ENCODE results near the gene ART1. TPM values are rescaled to one million over a fixed set of nuclear protein-coding genes. Genes with fewer than 3 reads are reported as not detected.

The ART1 gene
- total RNA-seq, 6 experiments from 2014 or later = not detected

DNA sequence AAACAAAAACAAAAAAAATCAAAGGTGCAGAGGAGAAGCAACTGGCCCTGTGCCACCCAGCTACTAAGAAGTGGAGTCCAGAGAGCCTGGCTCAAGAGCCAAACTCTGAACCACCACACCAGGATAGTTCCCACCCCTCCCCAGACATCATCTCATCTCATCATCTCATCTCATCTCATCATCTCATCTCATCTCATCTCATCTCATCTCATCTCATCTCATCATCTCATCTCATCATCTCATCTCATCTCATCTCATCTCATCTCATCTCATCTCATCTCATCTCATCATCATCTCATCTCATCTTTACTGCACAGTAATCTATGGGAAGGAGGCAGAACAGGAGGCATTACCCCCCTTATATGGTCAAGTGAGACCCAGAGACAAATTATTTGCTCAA is 17.9 kb downstream of the ART1 start:
- H3K36me3 ChIP-seq = no peaks in the 10 kb centered on the region
- H3K9me3 ChIP-seq = no peaks in the 10 kb centered on the region
- H3K4me1 ChIP-seq = no peaks in the 10 kb centered on the region
- no peak overlapping the region for H3K4me3 ChIP-seq
- TF ChIP-seq, protein P1, sequence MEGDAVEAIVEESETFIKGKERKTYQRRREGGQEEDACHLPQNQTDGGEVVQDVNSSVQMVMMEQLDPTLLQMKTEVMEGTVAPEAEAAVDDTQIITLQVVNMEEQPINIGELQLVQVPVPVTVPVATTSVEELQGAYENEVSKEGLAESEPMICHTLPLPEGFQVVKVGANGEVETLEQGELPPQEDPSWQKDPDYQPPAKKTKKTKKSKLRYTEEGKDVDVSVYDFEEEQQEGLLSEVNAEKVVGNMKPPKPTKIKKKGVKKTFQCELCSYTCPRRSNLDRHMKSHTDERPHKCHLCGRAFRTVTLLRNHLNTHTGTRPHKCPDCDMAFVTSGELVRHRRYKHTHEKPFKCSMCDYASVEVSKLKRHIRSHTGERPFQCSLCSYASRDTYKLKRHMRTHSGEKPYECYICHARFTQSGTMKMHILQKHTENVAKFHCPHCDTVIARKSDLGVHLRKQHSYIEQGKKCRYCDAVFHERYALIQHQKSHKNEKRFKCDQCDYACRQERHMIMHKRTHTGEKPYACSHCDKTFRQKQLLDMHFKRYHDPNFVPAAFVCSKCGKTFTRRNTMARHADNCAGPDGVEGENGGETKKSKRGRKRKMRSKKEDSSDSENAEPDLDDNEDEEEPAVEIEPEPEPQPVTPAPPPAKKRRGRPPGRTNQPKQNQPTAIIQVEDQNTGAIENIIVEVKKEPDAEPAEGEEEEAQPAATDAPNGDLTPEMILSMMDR (IDR thresholded peaks at IDR 0.05) = no peak
- TF ChIP-seq POLR2A (IDR thresholded peaks at IDR 0.05) = no peak
- DNase-seq (no peak), ATAC-seq (no peak)
- H3K27me3 ChIP-seq = no peaks in the 10 kb centered on the region
- intact Hi-C loops (cut with DNase I) = no loop called here
- H3K27ac ChIP-seq = no peak overlapping the region

DNA sequence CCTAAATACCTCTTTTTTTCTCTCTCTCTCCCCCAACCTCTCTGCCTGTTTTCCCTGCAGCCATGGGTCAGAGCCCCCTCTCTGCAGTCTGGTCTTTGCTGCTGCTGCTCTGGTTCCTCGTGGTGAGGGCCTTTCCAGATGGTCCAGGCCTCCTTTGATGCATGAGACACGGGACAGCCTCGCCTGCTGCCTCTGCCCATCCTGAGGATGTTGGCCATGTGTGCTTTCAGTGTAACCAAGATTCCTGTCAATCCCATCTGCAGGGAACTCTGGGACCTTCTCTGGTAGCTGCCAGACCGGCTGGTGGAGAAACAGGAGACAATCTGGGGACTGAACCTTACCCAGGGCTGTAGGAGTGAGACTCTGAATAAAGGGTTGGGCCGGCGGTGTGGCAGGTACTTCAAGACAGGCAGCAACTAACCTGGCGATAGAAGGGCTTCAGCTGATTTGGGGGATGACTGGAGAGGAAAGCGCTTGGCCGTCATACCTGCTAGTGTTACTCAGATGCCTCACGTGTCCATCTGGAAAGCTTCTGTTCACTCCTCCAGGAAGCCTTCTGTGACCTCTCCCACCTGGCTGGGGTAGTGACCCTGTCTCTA is 19.2 kb downstream of the ART1 start:
- intact Hi-C loops (cut with DNase I) = no loop called here
- H3K4me1 ChIP-seq = no peaks in the 10 kb centered on the region
- TF ChIP-seq POLR2A (IDR thresholded peaks at IDR 0.05) = no peak
- TF ChIP-seq, protein P1 (IDR thresholded peaks at IDR 0.05) = no peak
- DNase-seq = no peak
- no peak overlapping the region for H3K4me3 ChIP-seq
- WGBS (ENCODE audit: insufficient coverage, low coverage, low lambda C conversion rate, missing lambda C conversion rate) = 81% methylated on average over 8 of the region's 10 CpGs
- H3K36me3 ChIP-seq = peaks cover 0 to 3% (median 0%) of the 10 kb centered on the region in 4 donors
- H3K27me3 ChIP-seq = no peaks in the 10 kb centered on the region
- H3K27ac ChIP-seq = no peak overlapping the region
- ATAC-seq = no peak
- no peaks in the 10 kb centered on the region for H3K9me3 ChIP-seq

DNA sequence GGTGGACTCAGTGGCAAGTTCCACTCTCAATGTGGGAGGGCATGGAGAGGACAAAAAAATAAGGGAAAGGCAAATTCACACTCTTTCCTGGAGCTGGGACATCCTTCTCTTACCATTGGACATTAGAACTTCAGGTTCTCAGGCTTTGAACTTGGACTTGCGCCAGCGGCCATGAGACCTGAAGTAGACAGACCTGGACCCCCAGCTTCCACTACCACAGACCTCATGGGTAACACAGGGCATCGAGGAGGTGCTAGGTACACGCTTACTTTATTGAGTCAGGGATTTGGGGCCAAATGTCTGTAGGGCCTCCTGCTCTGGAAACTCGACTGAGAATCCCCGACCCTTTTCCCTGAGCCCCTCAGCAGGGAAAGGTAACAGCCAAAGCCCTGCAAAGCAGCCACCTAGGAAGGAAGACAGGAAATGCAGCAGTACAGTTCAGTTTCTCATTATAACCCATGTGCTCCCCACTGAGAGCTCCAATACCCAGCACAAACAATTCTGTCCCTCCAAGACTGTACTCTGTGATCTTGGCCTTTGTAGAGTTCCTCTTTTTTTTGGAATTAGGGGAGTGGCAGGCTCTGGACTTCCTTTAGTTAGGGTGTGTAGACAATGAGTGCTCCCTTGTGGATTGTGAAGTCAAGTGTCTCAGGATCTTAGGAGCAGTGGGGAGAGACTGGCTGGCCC is 20.6 kb downstream of the ART1 start:
- no CpG with 5 or more reads among the region's 6 CpGs for WGBS (ENCODE audit: insufficient coverage, low coverage, low lambda C conversion rate, missing lambda C conversion rate)
- Histone ChIP-seq H3K27ac (no peak overlapping the region), H3K4me1 (no peaks in the 10 kb centered on the region), H3K27me3 (no peaks in the 10 kb centered on the region), H3K36me3 (peaks cover 0 to 3% (median under 1%) of the 10 kb centered on the region in 4 donors), H3K4me3 (no peak overlapping the region), H3K9me3 (no peaks in the 10 kb centered on the region)
- ATAC-seq (peak in 1 of 4 donors; percentile 20), DNase-seq (no peak)
- no peak for TF ChIP-seq POLR2A (IDR thresholded peaks at IDR 0.05)
- TF ChIP-seq, protein P1 (IDR thresholded peaks at IDR 0.05) = no peak
- intact Hi-C loops (cut with DNase I) = no loop called here

DNA sequence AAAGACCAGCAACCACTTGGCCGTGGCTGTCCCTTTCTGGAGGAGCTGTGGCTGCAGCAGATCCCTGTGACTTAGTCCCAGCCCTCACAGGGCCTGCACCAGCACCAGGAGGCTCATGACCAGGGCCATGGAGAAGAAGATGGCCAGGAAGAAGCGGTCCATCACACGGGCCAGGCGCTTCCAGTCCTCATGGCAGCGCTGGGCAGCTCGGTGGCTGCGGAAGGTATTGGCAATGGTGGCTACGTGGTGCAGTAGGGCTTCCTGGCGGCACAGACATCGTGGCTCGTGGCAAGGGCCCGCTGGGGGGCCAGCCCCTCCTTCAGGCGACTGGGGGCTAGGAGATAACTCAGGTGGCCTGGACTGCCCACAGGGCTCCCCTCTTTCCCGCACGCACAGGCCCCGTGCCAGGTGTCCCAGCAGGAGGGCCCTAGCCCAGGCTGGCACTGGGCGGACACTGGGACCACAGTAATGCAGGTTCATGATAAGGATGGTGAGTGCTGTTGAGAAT is 21.1 kb downstream of the ART1 start:
- WGBS (ENCODE audit: insufficient coverage, low coverage, low lambda C conversion rate, missing lambda C conversion rate) = 60% methylated on average over 1 of the region's 17 CpGs
- H3K36me3 ChIP-seq = peaks cover 0 to 3% (median under 1%) of the 10 kb centered on the region in 4 donors
- DNase-seq (no peak), ATAC-seq (no peak)
- no peaks in the 10 kb centered on the region for H3K9me3 ChIP-seq
- intact Hi-C loops (cut with DNase I) = no loop called here
- TF ChIP-seq, protein P1 (IDR thresholded peaks at IDR 0.05) = no peak
- TF ChIP-seq POLR2A (IDR thresholded peaks at IDR 0.05) = no peak
- H3K27me3 ChIP-seq = no peaks in the 10 kb centered on the region
- no peak overlapping the region for H3K4me3 ChIP-seq
- no peak overlapping the region for H3K27ac ChIP-seq
- no peaks in the 10 kb centered on the region for H3K4me1 ChIP-seq
